ENCODE data around the gene SERPINA5.
"Not testable (repeated sequence)": the region's sequence is repeated elsewhere in the genome, so short reads cannot be mapped to it uniquely, and the experiment has no call there.

SERPINA5 gene

DNA sequence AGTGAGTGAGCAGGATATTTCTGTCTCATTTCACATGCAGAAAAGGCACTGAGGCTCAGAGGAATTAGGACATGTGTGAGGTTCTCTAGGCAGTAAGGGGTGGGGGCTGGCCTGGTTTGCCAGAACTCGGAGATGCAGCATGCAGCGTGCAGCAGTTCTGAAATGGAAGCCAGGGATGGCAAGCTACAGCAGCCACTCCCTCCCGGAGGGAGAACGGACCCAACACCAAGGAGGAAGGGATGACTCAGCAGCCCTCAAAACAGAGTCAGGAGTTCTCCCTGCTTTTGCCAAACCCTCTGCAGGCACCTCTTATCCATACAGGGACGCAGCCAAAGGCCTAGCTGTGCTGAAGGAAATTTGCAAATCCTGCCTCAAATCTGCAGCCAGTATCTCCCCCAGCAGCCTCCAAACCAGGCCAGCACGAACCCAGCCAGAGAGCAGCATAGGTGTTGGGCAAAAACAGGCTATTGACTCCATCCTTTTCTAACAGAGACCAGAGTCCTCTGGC lies 20.7 kb downstream of the SERPINA5 start:
- no peak for DNase-seq

DNA sequence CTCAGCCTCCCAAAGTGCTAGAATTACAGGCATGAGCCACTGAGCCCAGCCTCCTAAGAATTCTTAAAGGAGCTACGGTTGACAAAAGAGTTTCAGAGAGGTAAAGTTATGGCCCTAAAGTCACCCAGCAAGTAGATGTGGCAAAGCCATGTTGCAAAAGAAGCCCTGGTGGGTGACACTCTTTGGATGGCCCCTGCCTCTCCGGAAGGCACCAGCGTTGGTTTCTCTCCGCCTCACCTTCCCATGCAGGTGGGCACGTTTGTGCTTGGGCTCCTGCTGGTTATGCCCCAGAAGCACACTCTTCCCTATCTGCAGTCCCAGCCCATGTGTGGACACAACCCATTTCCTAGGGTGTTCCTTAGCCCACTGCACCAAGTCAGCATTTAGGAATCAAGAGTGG lies 21.5 kb downstream of the SERPINA5 start:
- no peak for DNase-seq

DNA sequence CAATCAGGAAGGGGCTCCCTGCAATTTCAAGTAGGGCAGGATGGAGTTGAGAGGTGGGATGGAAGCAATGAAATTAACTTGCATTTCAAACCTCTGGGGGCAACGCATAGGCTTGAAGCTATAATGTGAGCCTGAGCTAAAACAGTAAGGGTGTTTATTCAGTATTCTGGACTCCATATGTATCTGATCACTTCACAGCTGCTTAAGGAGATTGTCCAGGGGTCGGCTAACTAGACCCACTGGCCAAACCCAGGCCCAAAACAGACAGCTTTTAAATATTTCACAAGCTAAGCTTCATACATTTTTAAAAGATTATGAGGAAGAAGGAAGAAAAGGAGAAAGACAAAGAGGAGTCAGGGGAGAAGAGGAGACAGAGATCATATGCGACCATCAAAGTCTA lies 24.1 kb downstream of the SERPINA5 start:
- DNase-seq, result no peak

DNA sequence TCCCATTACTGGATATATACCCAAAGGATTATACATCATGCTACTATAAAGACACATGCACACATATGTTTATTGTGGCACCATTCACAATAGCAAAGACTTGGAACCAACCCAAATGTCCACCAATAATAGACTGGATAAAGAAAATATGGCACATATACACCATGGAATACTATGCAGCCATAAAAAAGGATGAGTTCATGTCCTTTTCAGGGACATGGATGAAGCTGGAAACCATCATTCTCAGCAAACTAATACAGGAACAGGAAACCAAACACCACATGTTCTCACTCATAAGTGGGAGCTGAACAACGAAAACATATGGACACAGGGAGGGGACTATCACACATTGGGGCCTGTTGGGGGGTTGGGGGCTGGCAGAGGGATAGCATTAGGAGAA lies 27.7 kb downstream of the SERPINA5 start:
- DNase-seq, result not testable (repeated sequence)

GRCh38 chr14:94611179-94611578 lies 30.0 kb downstream of the SERPINA5 start:
- no peak for DNase-seq

- no peak for DNase-seq
Measured at GRCh38 chr14:94612174-94612573, 30.9 kb downstream of the SERPINA5 start, which contains the start of gene SERPINA3. TSS of gene SERPINA3 (plus strand) at chr14:94612391. CDS start at chr14:94614442, 2,051 bp downstream.

GRCh38 chr14:94612580-94613554 lies 31.6 kb downstream of the SERPINA5 start:
- DNase-seq, result no peak

DNA sequence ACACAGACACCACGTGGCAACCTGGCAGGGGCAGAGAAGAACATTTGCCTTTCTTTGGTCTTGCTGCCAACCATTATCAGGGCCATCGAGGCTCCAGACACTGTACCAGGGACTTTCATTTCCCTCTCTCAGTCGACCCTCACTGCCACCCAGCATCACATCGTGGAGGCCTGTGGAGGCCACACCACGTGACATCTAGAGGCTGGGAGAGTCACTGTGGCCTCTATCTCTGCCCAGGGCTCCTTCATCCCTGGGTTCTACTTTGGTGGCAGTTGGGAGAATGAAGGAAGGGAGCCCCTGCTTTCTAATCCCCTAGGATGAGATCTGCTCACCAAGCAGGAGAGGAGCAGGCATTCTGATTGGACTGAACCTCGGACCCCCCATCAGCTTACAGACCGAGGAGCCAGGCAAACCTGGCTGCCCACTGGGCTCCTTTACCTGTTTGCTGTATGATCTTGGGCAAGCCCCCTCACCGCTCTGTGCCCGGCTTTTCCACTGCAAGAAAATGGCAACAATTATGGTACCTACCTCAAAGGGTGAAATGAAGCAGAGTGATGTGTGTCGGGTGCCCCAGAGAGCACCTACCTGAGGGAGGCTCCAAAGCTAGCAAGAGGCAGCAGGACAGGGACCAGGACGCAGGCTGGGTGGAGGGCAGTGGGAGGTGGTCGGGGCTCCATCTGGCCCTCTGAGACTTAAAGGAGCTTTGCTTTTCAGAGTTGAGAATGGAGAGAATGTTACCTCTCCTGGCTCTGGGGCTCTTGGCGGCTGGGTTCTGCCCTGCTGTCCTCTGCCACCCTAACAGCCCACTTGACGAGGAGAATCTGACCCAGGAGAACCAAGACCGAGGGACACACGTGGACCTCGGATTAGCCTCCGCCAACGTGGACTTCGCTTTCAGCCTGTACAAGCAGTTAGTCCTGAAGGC lies 32.8 kb downstream of the SERPINA5 start:
- DNase-seq, result no peak

DNA sequence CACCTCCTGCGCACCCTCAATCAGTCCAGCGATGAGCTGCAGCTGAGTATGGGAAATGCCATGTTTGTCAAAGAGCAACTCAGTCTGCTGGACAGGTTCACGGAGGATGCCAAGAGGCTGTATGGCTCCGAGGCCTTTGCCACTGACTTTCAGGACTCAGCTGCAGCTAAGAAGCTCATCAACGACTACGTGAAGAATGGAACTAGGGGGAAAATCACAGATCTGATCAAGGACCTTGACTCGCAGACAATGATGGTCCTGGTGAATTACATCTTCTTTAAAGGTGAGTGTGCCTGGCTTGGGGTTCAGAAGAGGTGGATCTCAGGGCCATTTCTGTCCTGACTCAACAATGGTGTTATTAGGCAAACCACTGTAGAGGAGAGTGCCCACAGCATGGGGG lies 33.6 kb downstream of the SERPINA5 start:
- DNase-seq, result no peak

GRCh38 chr14:94615254-94615653 lies 34.0 kb downstream of the SERPINA5 start:
- DNase-seq, result no peak

DNA sequence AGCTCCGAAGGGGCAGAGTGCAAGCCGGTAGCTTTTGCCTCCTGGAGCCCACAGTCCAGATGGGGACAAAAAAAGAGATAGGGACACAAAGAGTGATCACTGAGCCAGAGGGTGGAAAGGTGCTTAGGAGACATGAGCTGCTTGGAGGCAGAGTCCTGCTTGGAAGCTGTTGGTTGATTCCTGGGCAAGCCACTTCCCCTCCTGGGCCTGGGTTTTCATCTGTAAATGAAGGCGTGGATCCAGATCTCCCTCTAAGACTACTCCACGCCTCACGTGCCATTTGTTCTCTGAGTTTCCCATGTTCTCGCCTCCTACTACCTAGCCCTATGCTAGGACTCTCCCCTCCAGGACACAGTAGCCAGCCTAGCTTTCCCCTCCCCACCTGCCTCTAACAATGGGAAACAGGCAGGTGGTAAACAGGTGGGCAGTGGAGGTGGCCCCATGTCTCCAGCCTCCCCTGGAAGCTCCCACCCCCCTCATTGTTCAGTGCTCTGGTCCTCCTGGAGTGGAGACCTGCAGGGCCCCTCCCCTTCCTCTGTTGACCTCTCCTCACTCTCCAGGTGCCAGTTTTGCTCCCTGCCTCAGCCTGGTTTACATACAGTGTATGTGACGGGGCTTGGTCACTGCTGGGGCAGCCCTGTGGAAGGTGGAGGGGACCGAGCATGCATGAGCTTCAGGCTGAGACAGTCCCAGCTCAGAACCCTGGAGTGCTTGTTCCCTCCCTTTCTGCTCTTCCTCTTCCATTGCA lies 34.8 kb downstream of the SERPINA5 start:
- no peak for DNase-seq

- no peak for DNase-seq
Measured at GRCh38 chr14:94617366-94617941, 36.2 kb downstream of the SERPINA5 start.

GRCh38 chr14:94617988-94618822 lies 37.0 kb downstream of the SERPINA5 start:
- no peak for DNase-seq

- no peak for DNase-seq
Measured at GRCh38 chr14:94619297-94619696, 38.1 kb downstream of the SERPINA5 start.

DNA sequence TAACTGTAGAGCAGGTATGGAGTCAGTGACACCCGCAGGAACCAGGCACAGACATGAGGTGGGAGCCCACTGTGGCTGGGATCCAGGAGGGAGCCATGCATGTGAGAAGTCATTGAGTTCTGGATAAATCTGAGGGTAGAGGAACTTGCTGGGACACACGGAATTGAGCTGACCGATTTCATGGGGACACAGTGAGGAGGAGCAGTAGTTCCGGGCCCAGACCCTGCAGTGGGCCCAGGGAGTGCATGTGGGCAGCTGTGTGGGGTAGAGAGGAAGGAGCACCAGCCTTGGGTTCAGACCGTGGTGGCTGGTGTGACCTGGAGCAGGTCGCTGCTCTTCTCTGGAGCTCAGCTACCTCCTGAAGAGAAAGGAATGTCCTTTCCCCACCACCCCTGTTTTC lies 39.4 kb downstream of the SERPINA5 start:
- no peak for DNase-seq

- no peak for DNase-seq
Measured at GRCh38 chr14:94621358-94622134, 40.3 kb downstream of the SERPINA5 start.

GRCh38 chr14:94622653-94623421 lies 41.6 kb downstream of the SERPINA5 start:
- no peak for DNase-seq

GRCh38 chr14:94623422-94623809 lies 42.2 kb downstream of the SERPINA5 start:
- DNase-seq, result no peak

GRCh38 chr14:94623856-94624499 lies 42.8 kb downstream of the SERPINA5 start:
- no peak for DNase-seq

Data from NCI-H526 (cell line).